Measurements from ENCODE around the gene ARFGEF2.
"Not testable (repeated sequence)": the region's sequence is repeated elsewhere in the genome, so short reads cannot be mapped to it uniquely, and the experiment has no call there.

The ARFGEF2 gene

DNA sequence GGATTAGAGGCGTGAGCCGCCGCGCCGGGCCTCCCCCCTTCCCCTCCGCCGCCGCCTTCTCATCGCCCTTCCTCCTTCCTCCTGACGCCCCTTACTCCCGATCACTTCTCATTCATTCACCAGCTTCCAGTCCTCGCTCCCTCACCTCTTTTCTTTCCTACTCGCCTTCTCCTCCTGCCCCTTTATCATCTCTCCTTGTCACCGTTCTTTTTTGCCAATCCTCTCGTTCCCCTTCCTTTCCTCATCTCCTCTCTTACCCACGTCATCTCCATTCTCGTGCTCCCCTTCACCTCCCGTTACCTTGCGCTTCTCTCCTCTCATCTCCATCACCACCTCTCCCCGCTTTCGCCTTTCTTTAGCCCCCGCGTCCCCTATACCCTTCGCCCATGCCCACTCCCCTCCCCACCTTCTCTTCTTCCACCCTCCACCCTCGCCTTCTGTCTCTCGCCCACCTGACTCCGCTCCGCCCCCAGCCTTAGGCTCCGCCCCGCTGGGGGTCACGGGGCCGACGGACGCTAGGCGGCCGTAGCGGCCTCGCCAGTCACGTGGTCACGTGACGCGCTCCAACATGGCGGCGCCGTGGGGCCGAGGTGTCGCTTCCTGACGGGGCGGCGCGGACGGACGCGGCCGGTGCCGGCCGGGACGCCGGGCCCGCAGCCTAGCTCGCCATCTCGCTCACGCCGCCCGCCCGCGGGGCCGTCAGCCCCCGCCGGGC lies at the start of gene ARFGEF2:
TSS of gene ARFGEF2 (plus strand) at position 544 of the 715 bp plus-strand sequence. CDS start 179 bp downstream, outside the sequence.
- DNase-seq: peak; percentile 68

DNA sequence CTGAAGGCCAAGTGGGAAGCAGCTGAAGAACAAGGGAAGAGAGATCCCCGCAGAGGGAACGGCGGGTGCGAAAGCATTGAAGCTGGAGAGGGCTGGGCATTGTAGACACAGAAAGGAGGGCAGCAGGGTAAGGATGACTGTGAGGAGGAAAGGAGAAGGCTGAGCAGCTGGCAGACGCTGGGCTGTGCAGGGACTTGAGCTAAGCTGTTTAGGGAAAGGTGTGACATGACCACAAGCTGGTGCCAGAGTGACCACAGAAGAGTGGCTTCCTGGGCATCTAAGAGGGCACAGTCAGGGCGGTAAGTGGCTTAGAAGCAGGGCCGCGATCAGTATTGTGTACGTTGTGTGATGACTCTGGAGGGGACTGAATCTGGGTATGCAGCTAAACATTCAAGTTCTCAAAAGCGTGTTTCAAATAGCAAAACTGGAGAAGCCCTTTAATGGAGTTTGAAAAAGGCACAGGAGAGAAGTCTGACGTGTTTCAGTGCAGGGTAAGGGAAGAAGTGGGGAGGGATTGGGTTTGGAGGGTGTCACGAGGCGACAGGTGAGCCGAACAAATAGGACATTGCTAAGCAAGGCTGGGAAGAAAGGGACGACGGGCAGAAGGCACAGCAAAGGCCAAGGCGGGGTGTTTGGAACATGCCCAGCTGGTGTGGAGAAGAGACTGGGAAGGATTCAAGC lies 46.1 kb upstream of the ARFGEF2 start:
- no peak for DNase-seq

DNA sequence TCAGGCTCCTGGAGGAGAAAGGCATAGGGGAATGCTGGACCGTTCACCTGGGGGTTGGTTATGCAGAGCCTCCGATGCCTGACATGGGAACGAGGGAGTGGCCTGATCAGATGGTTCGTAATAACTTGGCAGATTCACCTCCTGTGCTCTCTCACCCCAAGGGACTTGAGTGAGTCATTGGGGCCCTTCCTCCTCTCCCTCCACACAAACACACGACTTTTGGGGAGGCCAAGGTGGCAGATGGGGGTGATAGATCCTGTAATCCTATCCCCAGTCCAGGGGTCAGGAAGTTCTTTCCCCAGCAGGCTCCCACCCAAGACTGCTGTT lies 45.6 kb upstream of the ARFGEF2 start:
- no peak for DNase-seq

DNA sequence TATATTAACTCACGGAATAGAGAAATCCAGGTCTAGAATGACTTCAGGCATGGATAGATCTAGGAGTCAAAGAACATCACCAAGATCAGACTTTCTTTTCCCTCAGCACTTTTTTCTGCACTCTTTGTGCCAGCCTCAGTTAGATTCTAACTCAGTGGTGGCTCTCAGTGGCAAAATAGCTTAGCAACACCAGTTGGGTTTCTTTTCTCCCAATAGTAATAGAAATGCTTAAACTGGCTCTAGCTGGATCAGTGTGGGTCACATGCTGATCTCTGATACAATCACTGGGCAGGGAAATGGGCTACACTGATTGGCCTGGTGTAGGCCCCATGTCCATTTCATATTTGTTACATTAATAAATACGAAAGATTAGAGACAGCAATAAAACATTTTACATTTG lies 44.2 kb upstream of the ARFGEF2 start:
- no peak for DNase-seq

DNA sequence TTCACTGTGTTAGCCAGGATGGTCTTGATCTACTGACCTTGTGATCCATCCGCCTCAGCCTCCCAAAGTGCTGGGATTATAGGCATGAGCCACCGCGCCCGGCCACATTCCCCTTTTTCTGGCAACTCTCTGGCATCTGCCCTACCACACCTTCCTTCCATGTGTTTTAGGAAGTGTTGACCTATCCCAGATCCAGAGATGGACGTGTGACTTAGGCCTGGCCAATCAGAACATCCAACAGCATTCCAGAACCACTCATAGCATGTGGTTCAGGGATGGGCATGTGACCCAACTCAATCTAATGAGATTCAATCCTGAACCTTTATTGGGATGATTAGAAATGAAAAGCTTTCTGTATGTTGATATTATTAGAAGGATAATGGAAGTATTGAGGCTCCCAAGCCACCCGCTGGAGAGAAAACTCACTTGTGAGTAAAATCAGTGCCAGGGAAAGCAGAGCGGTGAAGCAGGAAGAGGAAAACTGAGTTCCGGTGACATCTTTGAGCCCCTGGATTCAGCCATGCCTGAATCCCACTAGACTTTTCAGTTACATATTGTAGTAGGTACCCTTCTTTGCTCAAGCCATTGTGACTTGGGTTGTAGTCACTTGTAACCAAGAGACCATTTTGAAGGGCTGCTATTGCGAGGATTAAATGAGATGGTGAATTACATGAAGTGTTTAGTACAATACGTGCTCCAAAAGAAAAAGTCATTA lies 42.8 kb upstream of the ARFGEF2 start:
- no peak for DNase-seq

DNA sequence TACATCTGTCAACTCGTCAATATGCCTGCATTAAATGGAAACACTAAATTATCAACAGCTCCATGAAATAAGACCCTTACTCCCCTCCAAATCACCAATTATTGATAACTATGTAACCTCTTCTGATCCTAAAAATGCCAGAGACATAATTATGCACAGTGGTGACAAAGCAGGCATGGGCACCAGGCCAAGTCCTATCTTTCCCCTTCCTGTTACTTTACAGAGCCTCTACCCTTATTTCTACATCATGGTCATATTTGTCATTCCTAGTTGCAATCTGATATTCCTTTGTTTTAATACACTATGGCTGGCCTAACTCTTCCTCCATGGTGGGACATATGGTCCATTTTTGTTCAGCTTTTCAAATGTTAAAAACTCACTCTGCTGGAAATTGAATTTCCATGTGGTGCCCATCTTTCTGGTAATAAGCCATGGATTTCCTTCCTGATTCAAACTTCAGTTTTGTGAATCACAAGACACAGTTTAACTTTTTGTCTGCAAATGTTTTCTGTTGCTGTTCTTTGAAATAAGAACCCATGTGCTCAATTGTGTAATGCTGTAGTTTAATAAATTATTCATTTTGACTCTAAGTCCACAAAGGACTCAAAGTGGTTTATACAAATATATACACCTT lies 41.8 kb upstream of the ARFGEF2 start:
- DNase-seq: no peak

DNA sequence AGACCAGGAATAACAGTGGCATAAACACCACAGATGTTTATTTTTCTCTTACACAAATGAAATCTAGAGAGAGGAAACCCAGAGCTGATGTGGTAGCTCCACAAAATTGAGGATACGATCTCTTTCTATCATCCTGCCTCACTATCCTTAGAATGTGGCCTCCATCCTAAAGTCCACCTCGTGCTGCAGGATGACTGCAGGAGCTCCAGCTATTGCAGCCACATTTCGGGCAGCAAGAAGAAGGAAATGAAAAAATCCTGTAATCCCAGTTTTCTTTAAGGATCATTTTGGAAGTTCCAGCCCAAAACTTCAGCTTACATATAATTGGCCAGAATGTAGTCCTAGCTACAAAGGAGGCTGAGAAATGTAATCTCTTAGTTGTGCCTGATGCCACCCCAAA lies 41.2 kb upstream of the ARFGEF2 start:
- no peak for DNase-seq

DNA sequence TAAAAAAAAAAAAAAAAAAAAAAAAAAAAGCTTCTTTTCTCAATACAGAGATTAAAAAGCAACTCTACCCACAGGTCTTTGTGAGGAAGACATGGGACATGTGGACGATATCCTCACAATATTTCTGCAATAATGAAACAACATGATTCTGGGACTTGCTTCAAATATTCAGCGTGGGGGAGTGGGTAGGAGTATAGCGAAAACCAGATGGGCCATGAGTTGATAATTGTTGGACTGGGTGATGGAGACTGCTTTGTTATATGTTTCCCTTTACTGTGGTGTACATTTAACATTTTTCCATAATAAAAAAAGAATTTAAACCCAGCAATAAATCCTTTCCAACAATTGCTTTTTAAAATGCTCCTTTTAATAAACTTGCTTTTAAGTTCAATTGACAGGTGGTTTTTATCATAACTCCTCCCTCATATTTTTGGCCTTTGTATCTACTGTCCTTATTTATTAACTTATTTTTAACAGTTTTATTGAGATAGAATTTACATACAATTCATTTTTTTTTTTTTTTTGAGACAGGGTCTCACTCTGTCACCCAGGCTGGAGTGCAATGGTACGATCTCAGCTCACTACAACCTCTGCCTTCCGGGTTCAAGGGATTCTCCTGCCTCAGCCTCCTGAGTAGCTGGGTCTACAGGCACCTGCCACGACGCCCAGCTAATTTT lies 40.4 kb upstream of the ARFGEF2 start:
- no peak for DNase-seq

DNA sequence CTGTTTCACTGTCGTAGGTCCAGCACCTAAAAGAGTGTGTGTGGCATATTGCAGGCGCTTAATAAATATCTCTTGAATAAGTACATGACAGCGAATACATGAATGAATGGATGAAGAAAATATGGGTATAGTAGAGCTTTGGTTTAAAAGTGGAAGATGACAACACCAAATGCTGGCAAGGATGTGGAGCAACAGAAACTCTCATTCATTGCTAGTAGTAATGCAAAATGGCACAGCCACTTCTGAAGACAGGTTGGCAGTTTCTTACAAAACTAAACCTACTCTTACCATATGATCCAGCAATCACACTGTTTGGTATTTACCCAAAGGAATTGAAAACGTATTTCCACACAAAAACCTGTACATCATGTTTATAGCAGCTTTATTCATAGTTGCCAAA lies 36.3 kb upstream of the ARFGEF2 start:
- DNase-seq: no peak

DNA sequence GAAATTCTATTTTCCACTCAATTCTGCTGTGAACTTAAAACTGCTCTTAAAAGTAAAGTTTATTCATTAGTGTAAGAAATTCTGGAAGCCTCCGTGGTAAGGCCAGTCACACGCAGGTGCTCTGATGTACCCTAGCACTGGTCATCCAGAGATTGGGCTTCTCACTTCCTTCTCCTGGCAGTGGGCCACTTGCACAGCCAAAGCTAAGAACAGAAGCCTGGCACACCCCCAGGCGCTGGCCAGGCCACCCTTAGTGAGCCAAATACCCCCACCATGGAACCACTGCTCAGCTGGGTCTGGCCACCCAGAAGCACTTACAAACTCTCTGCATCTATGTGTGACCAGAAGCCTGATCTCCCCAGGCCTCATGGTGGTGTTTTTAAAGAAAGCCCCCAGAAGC lies 35.3 kb upstream of the ARFGEF2 start:
- no peak for DNase-seq

DNA sequence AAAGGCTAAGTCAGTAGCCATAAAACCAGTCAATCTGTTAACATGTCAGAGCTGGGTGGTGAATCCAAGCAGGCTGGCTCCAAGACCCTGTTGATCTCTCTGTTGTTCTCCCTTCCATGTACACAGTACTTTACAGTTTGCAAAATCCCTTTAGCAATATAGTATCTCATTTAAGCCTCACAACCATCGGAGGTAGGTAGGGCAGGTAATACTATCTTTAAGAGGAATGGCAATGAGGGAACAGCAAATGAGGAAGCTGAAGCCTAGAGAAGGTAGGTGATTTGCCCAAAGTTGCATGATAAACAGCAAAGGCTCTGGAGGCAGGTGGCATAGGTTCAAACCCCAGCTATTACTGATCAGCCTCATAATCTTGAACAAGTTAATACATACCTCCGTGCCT lies 34.7 kb upstream of the ARFGEF2 start:
- DNase-seq: no peak

DNA sequence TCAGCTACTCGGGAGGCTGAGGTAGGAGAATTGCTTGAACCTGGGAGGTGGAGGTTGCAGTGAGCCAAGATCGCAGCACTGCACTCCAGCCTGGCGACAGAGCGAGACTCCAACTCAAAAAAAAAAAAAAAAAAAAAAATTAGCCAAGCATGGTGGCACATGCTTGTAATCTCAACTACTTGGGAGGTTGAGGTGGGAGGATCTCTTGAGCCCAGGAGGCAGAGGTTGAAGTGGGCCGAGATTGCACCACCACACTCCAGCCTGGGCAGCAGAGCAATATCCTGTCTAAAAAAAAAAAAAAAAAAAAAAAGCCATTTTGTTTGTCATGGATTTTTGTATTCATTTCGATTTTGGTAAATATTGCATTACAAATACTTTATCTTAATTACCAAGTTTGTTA lies 33.0 kb upstream of the ARFGEF2 start:
- not testable (repeated sequence) for DNase-seq

DNA sequence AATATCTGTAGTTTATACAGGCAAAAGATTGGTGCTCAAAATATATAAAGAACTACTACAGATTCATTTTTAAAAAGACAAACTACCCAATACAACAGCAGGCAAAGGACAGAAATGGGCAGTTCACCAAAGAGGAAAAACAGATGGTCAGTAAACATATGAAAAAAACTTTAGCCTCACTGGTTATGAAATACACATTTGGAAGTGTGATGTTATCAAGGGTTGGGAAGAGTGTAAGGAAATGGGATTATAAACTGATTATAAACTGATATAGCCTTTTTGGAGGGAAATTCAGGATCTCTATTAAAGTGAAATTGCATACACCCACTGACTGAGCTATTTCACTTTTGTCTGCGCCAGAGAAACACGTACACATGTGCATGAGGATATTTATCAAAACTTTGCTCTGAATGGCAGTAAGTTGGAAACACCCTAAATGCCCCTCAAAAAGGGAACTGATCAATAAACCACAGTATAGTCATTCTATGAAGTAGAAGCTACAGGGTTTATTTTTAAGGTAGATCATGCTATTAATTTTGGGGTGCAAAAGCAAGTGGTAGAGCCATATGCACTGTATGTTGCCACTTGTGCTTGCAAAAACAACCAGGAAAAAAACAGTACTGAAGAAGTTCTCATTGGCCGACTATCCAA lies 32.2 kb upstream of the ARFGEF2 start:
- no peak for DNase-seq

DNA sequence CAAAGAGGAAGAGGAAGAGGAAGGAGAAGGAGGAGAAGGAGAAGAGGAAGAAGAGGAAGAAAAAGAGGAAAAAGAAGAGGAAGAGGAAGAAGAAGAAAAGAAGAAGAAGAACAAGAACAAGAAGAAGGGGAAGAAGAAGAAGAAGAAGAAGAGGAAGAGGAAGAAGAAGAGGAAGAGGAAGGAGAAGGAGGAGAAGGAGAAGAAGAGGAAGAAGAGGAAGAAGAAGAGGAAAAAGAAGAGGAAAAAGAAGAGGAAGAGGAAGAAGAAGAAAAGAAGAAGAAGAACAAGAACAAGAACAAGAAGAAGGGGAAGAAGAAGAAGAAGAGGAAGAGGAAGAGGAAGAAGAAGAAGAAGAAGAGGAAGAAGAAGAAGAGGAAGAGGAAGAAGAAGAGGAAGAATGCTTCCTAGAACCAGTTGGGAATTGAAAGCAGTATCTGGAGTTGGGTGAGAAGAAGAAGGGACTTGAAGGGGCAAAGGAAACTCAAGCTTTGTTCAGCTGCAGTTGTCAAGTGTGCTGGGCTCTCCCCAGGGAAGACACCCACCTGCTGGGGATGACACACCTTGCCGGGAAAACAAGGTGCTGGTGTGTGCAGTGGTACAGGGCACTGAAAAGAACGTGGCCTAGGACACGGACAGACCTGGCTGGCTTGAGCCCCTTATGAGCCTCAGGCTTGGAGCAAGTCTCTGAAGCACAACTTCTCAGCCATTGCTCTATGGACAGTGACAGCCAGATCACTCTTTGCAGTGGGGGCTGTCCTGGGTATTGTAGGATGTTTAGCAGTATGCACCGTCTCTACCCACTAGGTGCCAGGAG lies 30.1 kb upstream of the ARFGEF2 start:
- DNase-seq: no peak

DNA sequence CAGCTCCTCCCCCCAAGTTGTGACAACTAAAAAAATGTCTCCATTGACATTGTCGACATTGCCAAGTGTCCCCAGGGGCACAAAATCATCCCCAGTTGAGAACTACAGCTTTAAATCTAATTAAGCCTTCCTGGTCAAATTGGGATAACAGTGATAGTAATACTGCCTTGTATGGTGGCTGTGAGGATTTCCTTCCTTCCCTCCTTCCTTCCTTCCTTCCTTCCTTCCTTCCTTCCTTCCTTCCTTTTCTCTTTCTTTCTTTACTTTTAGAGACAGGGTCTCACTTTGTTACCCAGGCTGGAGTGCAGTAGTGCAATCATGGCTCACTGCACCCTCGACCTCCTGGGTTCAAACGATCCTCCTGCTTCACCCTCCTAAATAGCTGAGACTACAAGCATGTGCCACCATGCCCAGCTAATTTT lies 29.5 kb upstream of the ARFGEF2 start:
- DNase-seq: no peak

DNA sequence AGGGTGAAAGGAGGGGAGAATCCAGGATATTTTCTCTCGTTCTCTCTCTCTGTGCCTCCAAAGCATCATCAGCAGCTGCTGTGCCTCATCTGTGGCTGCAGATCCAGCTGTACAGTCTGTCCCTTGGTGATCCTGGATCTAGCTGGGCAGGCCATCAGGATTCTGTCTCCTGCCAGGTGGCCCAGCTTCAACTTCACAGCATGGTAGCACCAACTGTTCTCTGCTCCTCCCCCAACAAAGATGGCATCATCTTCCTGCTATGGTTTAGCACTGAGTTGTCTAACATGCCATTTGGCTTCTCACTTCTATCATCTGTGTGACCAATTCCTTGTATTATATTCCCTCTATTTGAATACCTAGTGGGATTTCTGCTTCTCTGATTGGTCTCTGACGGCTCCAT lies 28.6 kb upstream of the ARFGEF2 start:
- peak; percentile 73 for DNase-seq

DNA sequence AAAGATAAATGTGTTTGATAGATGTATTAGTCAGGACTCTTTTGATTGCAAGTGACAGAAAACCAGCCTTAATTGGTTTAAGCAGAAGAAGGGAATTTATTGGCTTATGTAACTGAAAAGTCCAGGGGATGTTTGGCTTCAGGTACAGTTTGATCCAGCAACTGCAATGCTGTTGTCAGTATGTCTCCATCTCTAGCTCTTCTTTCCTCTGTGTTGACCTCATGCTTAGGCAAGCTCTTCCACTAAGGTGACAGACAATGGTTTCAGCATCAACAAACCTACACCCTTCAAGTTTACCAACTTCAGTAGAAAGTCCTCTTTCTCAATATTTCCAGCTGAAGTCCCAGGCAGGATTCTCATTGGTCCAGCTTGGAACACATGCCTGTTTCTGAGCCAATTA lies 28.1 kb upstream of the ARFGEF2 start:
- DNase-seq: no peak

DNA sequence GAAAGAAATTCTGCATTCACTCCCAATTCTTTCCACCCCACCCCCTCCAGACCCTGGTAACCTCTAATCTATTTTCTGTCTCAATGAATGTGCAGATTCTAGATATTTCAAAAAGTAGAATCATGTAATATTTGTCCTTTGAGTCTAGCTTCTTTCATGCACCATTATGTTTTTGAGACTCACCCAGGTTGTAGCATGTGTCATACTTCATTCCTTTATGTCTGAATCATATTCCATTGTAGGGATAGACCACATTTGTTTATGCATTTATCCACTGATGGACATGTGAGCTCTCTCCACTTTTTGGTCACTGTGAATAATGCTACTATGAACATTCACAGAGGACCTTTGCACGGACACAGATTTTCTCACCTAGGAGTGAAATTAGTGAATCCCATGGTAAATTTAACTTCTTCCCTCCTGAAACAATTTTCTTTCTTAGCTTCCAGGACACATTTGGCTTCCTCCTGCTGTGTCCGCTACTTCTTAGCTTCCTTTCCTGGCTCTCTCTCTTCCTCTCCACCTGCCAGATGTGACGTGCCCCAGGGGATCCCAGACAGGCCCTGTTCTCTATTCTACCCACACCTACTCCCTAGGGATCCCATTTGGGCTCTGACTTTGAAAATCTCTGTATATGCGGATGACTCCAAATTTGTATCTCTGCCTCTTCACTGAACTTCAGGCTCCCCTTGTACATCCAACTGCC lies 24.1 kb upstream of the ARFGEF2 start:
- no peak for DNase-seq

DNA sequence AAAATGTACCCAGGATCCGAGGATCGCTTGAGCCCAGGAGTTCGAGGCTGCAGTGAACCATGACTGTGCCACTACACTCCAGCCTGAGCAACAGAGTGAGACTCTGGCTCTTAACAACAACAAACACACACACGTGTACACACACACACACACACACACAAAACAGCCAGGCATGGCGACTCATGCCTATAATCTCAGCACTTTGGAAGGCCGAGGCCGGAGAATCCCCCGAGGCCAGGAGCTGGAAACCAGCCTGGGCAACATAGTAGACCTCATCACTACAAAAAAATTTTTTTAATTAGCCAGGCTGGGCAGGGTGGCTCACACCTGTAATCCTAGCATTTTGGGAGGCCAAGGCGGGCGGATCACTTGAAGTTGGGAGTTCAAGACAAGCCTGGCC lies 23.3 kb upstream of the ARFGEF2 start:
- no peak for DNase-seq

DNA sequence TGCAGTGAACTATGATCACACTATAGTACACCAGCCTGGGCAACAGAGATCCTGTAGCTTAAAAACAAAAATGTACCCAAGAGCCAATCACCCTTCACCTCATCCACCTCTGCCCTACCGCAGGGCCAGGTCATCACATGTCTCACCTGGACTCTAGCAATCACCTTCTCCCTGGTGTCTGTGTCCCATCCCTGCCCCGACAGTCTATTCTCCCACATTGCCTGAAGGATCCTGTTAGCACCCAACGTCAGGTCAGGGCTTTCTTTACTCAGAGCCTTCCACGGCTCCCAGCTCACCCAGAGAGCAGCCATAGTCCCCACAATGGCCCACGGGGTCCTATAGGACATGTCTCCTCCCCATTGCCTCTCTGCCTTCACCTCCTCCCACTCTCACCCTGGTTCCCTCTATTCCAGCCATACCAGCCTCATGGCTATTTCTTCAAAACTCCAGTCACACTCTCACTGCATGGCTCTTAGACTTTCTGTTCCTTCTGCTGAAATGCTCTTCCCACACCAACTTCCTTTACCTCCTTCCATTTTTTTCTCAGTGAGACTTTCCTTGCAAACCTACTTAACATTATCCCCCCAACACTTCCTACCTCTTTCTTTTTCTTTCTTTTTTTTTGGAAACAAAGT lies 22.5 kb upstream of the ARFGEF2 start:
- no peak for DNase-seq

DNA sequence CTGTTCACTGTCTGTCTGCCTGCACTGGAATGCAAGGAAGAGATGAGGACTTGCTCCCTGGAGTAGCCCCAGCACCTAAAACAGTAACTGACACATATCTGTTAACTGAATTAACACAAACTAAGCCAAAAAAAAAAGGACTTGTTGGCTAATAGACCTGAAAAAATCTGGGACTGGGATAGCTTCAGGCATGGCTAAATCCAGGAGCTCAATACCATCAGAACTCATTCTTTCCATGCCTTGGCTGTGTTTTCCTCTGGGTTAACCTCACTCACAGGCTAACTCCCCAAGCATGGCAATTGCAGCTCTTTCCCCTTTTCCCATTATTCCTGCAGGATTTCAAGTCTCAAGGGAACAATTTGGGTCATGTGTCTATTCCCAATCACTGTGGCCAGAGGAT lies 21.6 kb upstream of the ARFGEF2 start:
- no peak for DNase-seq
